GM21737 (cell line): ENCODE results near the gene RALY.
"Not testable (repeated sequence)": the region's sequence is repeated elsewhere in the genome, so short reads cannot be mapped to it uniquely, and the experiment has no call there.

Experiments
- ATAC-seq: cut with Tn5 transposase; IDR thresholded peaks from one replicate; pipeline ENCODE4 v1.9.1; 2021; ENCODE audit warnings: mild to moderate bottlenecking, moderate library complexity; ENCODE audit not compliant: unreplicated experiment

The RALY gene

GRCh38 chr20:34014878-34015277 lies 21.2 kb downstream of the RALY start:
- no peak for ATAC-seq

- ATAC-seq: no peak
Measured at GRCh38 chr20:34015401-34016335, 22.0 kb downstream of the RALY start.

DNA sequence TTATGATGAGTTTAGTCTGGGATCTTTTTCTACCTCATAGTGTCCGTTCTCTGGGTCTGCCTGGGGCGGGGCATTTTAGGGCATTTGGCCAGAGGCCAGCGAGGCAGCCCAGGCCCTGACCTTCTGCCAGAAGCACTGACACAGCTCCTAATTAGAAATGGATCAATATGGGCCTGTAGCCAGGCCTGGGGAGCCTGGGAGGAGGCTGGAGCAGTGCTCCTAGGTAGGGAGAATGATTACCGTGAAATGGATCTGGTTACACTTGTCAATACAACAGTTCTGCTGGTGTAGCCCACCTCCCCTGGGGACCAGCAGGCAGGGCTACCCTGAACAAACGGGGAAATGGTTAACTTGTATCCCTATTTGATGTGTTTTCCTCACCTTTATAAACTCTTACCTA lies 23.0 kb downstream of the RALY start:
- ATAC-seq: no peak

- no peak for ATAC-seq
Measured at GRCh38 chr20:34017610-34018009, 23.9 kb downstream of the RALY start.

GRCh38 chr20:34018166-34018565 lies 24.5 kb downstream of the RALY start:
- ATAC-seq: no peak

DNA sequence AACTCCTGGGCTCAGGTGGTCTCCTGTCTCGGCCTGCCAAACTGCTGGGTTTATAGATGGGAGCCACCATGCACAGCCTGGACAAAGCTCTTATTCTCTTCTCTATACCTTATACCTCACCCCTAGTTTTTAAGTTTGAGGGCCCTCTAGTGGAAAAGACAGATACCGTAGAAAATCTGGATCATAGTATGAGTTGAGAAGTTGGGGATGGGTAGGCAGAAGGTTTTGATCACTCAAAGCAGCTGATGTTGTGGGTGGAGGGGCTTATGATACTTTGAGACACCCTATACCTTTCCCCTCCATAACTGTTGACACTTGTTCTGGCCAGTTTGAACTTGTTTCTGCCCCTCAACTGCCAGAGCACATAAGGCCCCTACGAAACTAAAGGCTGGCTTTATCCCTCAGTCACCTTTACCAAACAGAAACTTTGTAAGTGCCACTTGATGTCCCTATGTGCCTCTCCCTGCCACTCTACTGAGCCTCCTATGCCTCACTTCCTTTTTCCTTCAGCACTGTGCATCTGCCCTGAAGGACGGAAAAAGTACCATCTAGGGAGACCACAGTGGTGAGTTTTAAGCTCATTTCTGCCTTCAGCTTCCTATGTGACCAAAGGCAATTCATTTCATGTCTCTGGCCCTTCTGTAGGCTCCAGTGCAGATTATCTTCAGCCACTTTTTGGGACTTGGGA lies 28.6 kb downstream of the RALY start:
- no peak for ATAC-seq

DNA sequence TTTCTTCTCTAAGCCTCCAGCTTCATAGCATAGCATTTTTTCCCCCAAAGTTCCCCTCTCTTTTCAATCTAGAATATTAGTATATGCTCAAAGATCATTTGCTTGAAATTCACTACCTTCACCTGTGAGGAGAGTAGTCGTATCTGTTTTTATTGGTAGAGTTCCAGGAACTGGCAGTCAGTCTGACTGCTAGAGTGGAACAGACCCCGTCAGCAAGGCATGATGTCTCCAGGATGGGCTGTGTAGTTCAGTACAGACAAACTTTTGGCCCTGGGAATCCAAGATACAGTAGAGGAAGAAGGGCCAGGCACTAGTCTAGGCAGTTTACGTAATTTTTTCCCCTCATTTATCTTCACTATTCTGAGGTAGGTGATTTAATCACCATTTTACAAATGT lies 29.1 kb downstream of the RALY start:
- no peak for ATAC-seq

- no peak for ATAC-seq
Measured at GRCh38 chr20:34023937-34024722, 30.4 kb downstream of the RALY start.

- no peak for ATAC-seq
Measured at GRCh38 chr20:34024723-34025351, 31.1 kb downstream of the RALY start.

DNA sequence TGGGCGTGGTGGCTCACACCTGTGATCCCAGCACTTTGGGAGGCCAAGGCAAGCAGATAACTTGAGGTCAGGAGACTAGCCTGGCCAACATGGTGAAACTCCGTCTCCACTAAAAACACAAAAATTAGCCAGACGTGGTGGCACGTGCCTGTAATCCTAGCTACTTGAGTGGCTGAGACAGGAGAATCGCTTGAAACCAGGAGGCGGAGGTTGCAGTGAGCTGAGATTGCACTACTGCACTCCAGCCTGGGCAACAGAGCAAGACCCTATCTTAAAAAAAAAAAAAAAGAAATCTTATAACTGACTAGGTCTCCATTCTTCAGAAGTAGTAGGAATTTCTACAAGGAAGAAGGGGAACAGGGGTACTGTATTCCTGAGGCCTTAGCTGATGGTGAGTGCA lies 34.3 kb downstream of the RALY start:
- ATAC-seq: not testable (repeated sequence)

GRCh38 chr20:34029415-34029814 lies 35.7 kb downstream of the RALY start:
- no peak for ATAC-seq

- no peak for ATAC-seq
Measured at GRCh38 chr20:34030456-34030855, 36.7 kb downstream of the RALY start.

DNA sequence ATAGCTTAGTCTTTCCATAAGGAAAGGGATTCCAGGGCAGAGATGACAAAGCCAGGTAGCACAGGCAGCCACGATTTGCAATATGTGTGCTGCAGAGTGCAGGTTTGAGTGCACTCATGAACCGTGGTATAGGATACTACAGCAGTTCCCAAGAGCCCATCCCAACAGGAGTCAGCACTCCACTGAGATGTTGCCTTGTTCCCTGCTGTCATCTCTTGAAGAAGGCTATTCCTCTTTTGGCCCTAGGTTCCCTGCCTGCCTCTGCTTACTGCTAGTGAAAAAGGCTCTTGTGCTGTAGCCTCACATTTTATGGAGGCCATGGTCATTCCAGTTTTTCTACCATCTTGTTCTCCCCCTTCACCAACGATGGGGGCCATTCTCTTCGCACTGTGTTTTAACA lies 40.2 kb downstream of the RALY start:
- no peak for ATAC-seq

DNA sequence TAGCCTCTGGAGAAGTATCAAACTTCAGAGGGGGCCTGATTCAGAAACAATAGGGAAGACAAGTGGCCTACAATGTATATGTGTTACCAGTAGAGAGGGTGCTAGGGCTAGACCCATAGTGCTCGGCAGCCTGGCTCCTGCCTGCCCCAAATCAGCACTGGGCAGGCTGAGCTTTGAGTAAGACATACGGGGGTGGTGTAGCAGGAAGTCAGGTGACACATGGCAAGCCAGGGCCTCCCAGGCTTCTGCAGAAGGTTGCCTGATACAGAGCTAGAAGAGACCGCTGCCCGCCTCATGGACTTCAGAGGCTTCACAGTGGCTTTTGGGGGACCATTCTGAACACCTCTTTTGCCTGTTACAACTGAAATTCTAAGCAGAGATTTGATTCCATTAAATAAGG lies 43.4 kb downstream of the RALY start:
- no peak for ATAC-seq

DNA sequence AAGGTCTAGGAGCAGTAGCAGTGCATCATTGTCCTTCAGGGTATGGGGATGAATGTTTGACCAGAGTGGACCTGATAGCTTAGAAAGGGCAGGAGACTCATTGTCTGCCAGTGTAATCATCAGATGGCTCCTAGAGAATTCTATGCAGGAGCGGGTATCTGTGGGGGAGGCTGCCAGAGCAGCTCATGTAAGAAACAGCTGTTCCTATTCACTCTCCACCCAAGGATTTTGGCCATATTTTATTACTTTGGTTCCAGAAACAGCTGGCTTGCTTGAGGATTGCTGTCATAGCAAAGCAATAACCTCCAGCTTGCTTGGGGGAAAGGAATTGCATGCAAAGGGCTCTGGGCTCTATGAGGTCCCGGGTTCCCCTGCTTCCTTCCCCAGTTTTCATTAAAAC lies 44.1 kb downstream of the RALY start:
- no peak for ATAC-seq

DNA sequence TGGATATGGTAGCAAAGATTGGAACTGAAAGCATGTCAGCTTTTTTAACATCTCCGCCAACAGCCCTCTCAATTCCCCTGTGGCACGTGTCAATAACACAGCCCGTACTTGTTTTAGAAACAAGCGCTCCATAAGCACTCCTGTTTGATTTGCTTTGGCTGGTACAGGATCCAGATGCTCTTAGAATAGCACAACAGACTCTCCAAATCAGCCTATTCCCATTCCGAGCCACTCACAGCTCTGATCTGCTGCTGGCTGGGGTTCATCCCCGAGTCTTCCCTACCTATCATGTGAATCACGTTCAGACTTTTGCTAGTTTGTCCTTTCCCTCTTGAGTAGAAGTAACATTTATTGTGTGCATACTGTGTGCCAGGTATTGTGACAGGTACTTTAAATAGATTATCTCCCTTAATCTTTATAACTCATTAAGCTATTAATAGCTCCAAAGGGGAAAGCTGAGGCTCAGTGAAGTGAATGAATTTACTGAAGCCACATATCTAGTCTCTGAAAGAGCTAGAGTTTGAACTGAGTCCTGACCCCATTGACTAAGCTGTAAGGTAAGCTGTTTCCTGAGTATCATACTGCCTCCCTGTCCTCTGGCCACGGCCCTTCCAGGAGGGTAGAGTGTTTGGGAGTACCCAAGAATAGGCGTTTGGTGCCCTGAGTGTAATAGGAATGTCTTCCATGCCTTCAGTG lies 46.7 kb downstream of the RALY start:
- no peak for ATAC-seq

DNA sequence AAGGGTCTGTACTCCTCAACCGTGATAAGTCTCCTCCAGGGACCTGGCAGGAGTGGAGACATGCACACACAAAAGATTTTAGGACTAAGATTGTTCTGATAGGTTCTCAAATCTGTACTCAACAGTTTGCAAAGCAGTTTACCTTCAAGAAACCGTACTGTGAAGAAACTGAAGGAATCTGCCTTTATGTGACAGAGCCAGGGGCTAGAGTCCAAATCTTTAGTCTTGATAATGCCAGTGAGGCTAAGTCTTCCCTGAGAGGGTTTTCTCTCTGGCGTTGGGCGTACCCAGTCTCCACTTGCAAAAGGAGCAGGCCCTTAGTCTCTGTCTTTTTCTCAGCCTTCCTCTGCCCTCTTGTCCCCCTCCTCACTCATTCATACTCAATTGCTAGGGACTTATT lies 47.5 kb downstream of the RALY start:
- no peak for ATAC-seq

GRCh38 chr20:34042262-34042661 lies 48.6 kb downstream of the RALY start:
- no peak for ATAC-seq

DNA sequence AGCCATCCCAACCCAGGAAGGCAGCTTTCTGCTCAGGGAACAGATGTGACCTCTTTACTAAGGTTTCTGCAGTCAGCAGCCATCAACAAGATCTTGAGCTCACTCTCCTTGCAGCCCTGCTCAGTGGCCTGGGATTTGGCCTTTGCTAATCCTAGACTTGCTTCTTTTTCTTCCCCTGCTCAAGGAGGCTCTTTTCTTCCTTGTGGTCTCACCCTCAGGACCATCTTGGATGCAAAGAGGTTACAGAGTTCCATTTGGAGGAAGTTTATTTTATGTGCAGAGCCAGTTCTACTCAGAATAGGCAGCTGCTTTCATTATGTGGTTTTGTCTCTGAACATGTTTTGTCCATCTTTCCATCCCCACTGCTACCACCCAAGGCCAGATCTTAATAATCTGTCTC lies 49.3 kb downstream of the RALY start:
- no peak for ATAC-seq

DNA sequence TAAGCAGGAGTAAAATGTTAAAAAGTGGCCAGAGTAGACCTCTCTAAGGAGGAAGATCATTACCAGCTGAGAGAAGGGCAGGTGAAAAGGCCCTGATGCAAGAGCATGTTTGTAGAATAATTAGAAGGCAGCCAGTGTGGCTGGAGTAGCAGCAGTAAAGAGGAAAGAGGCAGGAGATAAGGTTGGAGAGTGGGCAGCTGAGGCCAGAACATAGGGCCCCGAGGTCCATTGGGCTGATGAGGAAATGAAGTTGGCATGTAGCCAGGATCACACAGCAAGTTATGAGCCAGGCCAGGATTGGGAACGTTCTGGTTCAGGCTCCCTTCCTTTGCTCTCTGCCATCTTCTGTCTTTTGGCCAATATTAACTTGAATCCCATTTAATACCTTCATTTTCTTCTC lies 51.6 kb downstream of the RALY start:
- no peak for ATAC-seq
